HG02885 (cell line): ENCODE measurements around the gene C1orf159.
"Not testable (repeated sequence)": the region's sequence is repeated elsewhere in the genome, so short reads cannot be mapped to it uniquely, and the experiment has no call there.

Experiments used
- ATAC-seq: cut with Tn5 transposase; IDR thresholded peaks from one replicate; pipeline ENCODE4 v1.9.1; 2021; ENCODE audit warnings: mild to moderate bottlenecking; ENCODE audit not compliant: unreplicated experiment, poor library complexity

C1orf159 gene

GRCh38 chr1:1151306-1151705, 35.4 kb upstream of the C1orf159 start:
- no peak for ATAC-seq

- no peak for ATAC-seq
These were observed 34.2 kb upstream of the C1orf159 start for GRCh38 chr1:1150100-1150499.

GRCh38 chr1:1149416-1149815, 33.5 kb upstream of the C1orf159 start:
- no peak for ATAC-seq

- ATAC-seq, result no peak
These were observed 32.7 kb upstream of the C1orf159 start for GRCh38 chr1:1148569-1148968.

GRCh38 chr1:1148061-1148460, 32.2 kb upstream of the C1orf159 start:
- ATAC-seq, result no peak

- no peak for ATAC-seq
These were observed 30.7 kb upstream of the C1orf159 start for GRCh38 chr1:1146596-1146995.

- ATAC-seq, result no peak
These were observed 30.1 kb upstream of the C1orf159 start for GRCh38 chr1:1146026-1146425.

GRCh38 chr1:1145547-1145914, 29.6 kb upstream of the C1orf159 start:
- ATAC-seq, result no peak

- no peak for ATAC-seq
These were observed 29.1 kb upstream of the C1orf159 start for GRCh38 chr1:1144843-1145546.

- no peak for ATAC-seq
These were observed 28.4 kb upstream of the C1orf159 start for GRCh38 chr1:1144122-1144842.

GRCh38 chr1:1143636-1144035, 27.7 kb upstream of the C1orf159 start:
- no peak for ATAC-seq

- ATAC-seq, result no peak
These were observed 27.0 kb upstream of the C1orf159 start for GRCh38 chr1:1142844-1143243.

- ATAC-seq, result not testable (repeated sequence)
These were observed 26.5 kb upstream of the C1orf159 start for GRCh38 chr1:1142352-1142751.

GRCh38 chr1:1141911-1142250, 26.0 kb upstream of the C1orf159 start:
- no peak for ATAC-seq

- no peak for ATAC-seq
These were observed 25.5 kb upstream of the C1orf159 start for GRCh38 chr1:1141244-1141910.

- no peak for ATAC-seq
These were observed 24.8 kb upstream of the C1orf159 start for GRCh38 chr1:1140673-1141072.

GRCh38 chr1:1137256-1138045, 21.6 kb upstream of the C1orf159 start:
- no peak for ATAC-seq

GRCh38 chr1:1136547-1137230, 20.8 kb upstream of the C1orf159 start:
- no peak for ATAC-seq

- ATAC-seq, result no peak
These were observed 19.6 kb upstream of the C1orf159 start for GRCh38 chr1:1135339-1136136.
